Neural crest cell (in vitro differentiated cells): ENCODE results near the gene NAB1. TPM values are rescaled to one million over a fixed set of nuclear protein-coding genes. Genes with fewer than 3 reads are reported as not detected.

ENCODE experiments used
- DNase-seq: peaks from one replicate; pipeline ENCODE4 v3.0.0; 2021; ENCODE audit warnings: low read depth, mixed read lengths, low spot score
- H3K27ac Mint-ChIP-seq: one replicate; pipeline ENCODE4 v1.8.0; 2021; ENCODE audit warnings: mild to moderate bottlenecking, mixed read lengths; ENCODE audit not compliant: unreplicated experiment
- H3K27me3 Mint-ChIP-seq: 2 replicates; pipeline ENCODE4 v1.8.0; 2021; ENCODE audit warnings: low read depth, mild to moderate bottlenecking, mixed read lengths
- H3K36me3 Mint-ChIP-seq: 2 replicates; pipeline ENCODE4 v1.8.0; 2021; ENCODE audit warnings: low read depth, mild to moderate bottlenecking, mixed read lengths
- H3K4me1 Mint-ChIP-seq: 2 replicates; pipeline ENCODE4 v1.8.0; 2021; ENCODE audit warnings: mixed read lengths
- H3K4me3 Mint-ChIP-seq: one replicate; pipeline ENCODE4 v1.8.0; 2021; ENCODE audit warnings: mild to moderate bottlenecking, mixed read lengths
- H3K9me3 Mint-ChIP-seq: 2 replicates; pipeline ENCODE4 v1.8.0; 2021; ENCODE audit warnings: mixed read lengths
- CTCF ChIP-seq: fragments of 200-600 bp; sonication (generic); conservative IDR thresholded peaks from 2 replicates; pipeline ENCODE4 v1.5.0; 2021; ENCODE audit warnings: antibody characterized with exemption, mild to moderate bottlenecking
- total RNA-seq: library from RNA; stranded (reverse); gene quantifications from 2 replicates; pipeline ENCODE4 v1.2.1, GENCODE V29; 2021

Gene NAB1
- total RNA-seq, 1 donor from 2014 or later: 42.4 TPM

- H3K4me3 Mint-ChIP-seq: no peak overlapping the region
- peaks cover 26% of the 10 kb centered on the region for H3K4me1 Mint-ChIP-seq
- H3K27me3 Mint-ChIP-seq: no peaks in the 10 kb centered on the region
- no peaks in the 10 kb centered on the region for H3K9me3 Mint-ChIP-seq
- no peak for DNase-seq
- H3K27ac Mint-ChIP-seq: no peak overlapping the region
- no peak for TF ChIP-seq CTCF
- H3K36me3 Mint-ChIP-seq: no peaks in the 10 kb centered on the region
Measured at GRCh38 chr2:190683802-190684201, 34.9 kb downstream of the NAB1 start.

- H3K4me3 Mint-ChIP-seq: no peak overlapping the region
- no peak overlapping the region for H3K27ac Mint-ChIP-seq
- no peaks in the 10 kb centered on the region for H3K36me3 Mint-ChIP-seq
- peaks cover 17% of the 10 kb centered on the region for H3K4me1 Mint-ChIP-seq
- no peak for DNase-seq
- no peaks in the 10 kb centered on the region for H3K9me3 Mint-ChIP-seq
- TF ChIP-seq CTCF: no peak
- no peaks in the 10 kb centered on the region for H3K27me3 Mint-ChIP-seq
Measured at GRCh38 chr2:190684931-190685330, 36.0 kb downstream of the NAB1 start.

GRCh38 chr2:190685333-190685732, 36.5 kb downstream of the NAB1 start:
- Mint-ChIP-seq H3K4me3 (no peak overlapping the region), H3K9me3 (no peaks in the 10 kb centered on the region), H3K4me1 (peaks cover 12% of the 10 kb centered on the region), H3K36me3 (peaks cover 2% of the 10 kb centered on the region), H3K27me3 (no peaks in the 10 kb centered on the region), H3K27ac (no peak overlapping the region)
- DNase-seq: no peak
- no peak for TF ChIP-seq CTCF

GRCh38 chr2:190693533-190694232, 44.8 kb downstream of the NAB1 start:
- H3K27me3 Mint-ChIP-seq: no peaks in the 10 kb centered on the region
- no peak for DNase-seq
- H3K4me3 Mint-ChIP-seq: no peak overlapping the region
- no peaks in the 10 kb centered on the region for H3K9me3 Mint-ChIP-seq
- TF ChIP-seq CTCF: no peak
- H3K36me3 Mint-ChIP-seq: peaks cover 6% of the 10 kb centered on the region
- H3K27ac Mint-ChIP-seq: no peak overlapping the region
- peaks cover 5% of the 10 kb centered on the region for H3K4me1 Mint-ChIP-seq

GRCh38 chr2:190694479-190694878, 45.6 kb downstream of the NAB1 start:
- Mint-ChIP-seq H3K27me3 (no peaks in the 10 kb centered on the region), H3K36me3 (peaks cover 6% of the 10 kb centered on the region), H3K4me1 (peaks cover 12% of the 10 kb centered on the region), H3K27ac (no peak overlapping the region), H3K4me3 (no peak overlapping the region), H3K9me3 (no peaks in the 10 kb centered on the region)
- TF ChIP-seq CTCF: no peak
- DNase-seq: no peak
